Endothelial cell (in vitro differentiated cells): ENCODE measurements around the gene MEIG1. TPM values are rescaled to one million over a fixed set of nuclear protein-coding genes. Genes with fewer than 3 reads are reported as not detected.
"Not testable (repeated sequence)": the region's sequence is repeated elsewhere in the genome, so short reads cannot be mapped to it uniquely, and the experiment has no call there.

Experiments used
- DNase-seq: peaks from one replicate; pipeline ENCODE4 v3.0.0; 2021; ENCODE audit warnings: low spot score
- H3K27ac Mint-ChIP-seq: one replicate; pipeline ENCODE4 v1.8.0; 2021; ENCODE audit warnings: mixed read lengths, inconsistent platforms; ENCODE audit not compliant: unreplicated experiment
- H3K27me3 Mint-ChIP-seq: one replicate; pipeline ENCODE4 v1.8.0; 2021; ENCODE audit warnings: mild to moderate bottlenecking, moderate library complexity, mixed read lengths, inconsistent platforms; ENCODE audit not compliant: unreplicated experiment
- H3K36me3 Mint-ChIP-seq: one replicate; pipeline ENCODE4 v1.8.0; 2021; ENCODE audit warnings: mild to moderate bottlenecking, low read depth, mixed read lengths, inconsistent platforms; ENCODE audit not compliant: unreplicated experiment
- H3K4me1 Mint-ChIP-seq: one replicate; pipeline ENCODE4 v1.8.0; 2021; ENCODE audit warnings: mild to moderate bottlenecking, mixed read lengths, inconsistent platforms; ENCODE audit not compliant: unreplicated experiment
- H3K4me3 Mint-ChIP-seq: one replicate; pipeline ENCODE4 v1.8.0; 2021; ENCODE audit warnings: mild to moderate bottlenecking, mixed read lengths, inconsistent platforms; ENCODE audit not compliant: unreplicated experiment
- H3K9me3 Mint-ChIP-seq: one replicate; pipeline ENCODE4 v1.8.0; 2021; ENCODE audit warnings: mixed read lengths, inconsistent platforms; ENCODE audit not compliant: unreplicated experiment
- CTCF ChIP-seq: fragments of 200-600 bp; sonication (generic); IDR thresholded peaks from one replicate; pipeline ENCODE4 v1.5.0; 2021; ENCODE audit warnings: antibody characterized with exemption; ENCODE audit not compliant: unreplicated experiment
- total RNA-seq: library from RNA; stranded (reverse); fragmentation: NEBNext Ultra II Directional; extraction: Animal tissue kit (Norgen Biotek cat#: 25700); gene quantifications from one replicate; pipeline ENCODE4 v1.2.1, GENCODE V29; 2021; ENCODE audit not compliant: unreplicated experiment

The MEIG1 gene
- total RNA-seq, 1 donor from 2014 or later, result 0.80 TPM

DNA sequence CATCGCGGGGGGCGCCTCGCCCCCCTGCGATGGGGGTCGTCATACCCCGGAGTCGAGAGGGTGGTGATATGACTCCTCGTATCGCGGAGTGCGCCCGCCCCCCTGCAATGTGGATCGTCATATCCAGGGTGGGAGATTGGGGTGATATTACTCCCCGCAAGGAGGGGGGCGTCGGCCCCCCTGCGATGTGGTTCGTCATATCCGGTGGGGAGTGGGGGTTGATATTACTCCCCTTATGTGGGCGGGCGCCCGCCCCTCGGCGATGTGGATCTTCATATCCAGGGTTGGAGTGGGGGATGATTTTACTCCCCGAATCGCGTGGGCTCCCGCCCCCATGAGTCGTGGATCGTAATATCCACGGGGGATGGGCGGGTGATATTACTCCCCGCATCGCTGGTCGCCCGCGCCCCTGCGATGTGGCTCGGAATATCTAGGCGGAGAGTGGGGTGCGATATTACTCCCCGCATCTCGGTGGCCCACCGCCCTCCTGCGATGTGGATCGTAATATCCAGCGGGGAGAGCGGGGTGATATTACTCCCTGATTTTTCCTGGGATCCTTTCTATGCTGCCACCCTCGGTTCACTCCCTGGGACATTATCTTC is 36.9 kb downstream of the MEIG1 start:
- Mint-ChIP-seq H3K27ac (no peak overlapping the region), H3K9me3 (no peaks in the 10 kb centered on the region), H3K4me3 (no peak overlapping the region), H3K36me3 (no peaks in the 10 kb centered on the region), H3K27me3 (peaks cover 2% of the 10 kb centered on the region), H3K4me1 (no peaks in the 10 kb centered on the region)
- TF ChIP-seq CTCF, result no peak
- DNase-seq, result no peak

DNA sequence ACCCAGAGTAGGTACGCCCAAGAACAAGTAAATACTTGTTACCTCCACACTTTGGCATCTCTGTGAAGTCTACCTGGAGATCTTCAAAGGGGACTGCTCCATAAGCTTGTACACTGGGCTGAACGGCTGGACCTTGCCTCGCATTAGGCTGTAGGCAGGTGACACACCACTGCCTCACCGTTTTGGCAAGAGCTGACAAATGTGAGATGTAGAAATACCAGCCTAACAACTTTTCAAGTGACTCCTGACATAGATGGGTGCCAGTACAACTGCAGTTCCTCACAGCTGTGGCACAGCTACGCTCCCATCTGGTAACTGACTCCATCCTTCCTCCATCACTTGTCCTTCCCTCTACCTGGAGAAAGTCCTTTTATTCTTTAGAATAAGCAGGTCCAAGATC is 54.3 kb downstream of the MEIG1 start:
- not testable (repeated sequence) for H3K27ac Mint-ChIP-seq, H3K36me3 Mint-ChIP-seq, H3K4me3 Mint-ChIP-seq, H3K9me3 Mint-ChIP-seq, DNase-seq, H3K4me1 Mint-ChIP-seq, H3K27me3 Mint-ChIP-seq

DNA sequence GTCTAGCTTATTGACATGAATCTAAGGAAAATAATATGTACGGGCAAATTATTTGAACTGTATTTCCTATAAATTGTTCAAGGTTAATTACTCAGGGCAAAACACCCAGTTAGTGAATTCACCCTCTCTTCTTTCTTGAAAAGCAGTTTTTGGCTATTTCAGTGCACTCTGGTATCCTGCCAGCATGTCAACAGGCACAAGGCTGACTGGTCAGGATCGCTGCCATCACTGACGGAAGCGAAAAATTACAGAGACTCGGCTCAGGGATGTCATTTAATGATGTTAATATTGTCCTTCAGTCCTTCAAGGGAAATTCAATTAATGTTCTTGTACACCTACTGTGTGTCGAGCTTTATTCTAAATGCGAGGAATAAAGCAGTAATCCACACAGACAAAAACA is 56.3 kb downstream of the MEIG1 start:
- DNase-seq, result no peak
- no peaks in the 10 kb centered on the region for H3K9me3 Mint-ChIP-seq
- H3K27me3 Mint-ChIP-seq, result no peaks in the 10 kb centered on the region
- H3K27ac Mint-ChIP-seq, result no peak overlapping the region
- H3K4me1 Mint-ChIP-seq, result no peaks in the 10 kb centered on the region
- no peak for TF ChIP-seq CTCF
- H3K36me3 Mint-ChIP-seq, result no peaks in the 10 kb centered on the region
- no peak overlapping the region for H3K4me3 Mint-ChIP-seq

DNA sequence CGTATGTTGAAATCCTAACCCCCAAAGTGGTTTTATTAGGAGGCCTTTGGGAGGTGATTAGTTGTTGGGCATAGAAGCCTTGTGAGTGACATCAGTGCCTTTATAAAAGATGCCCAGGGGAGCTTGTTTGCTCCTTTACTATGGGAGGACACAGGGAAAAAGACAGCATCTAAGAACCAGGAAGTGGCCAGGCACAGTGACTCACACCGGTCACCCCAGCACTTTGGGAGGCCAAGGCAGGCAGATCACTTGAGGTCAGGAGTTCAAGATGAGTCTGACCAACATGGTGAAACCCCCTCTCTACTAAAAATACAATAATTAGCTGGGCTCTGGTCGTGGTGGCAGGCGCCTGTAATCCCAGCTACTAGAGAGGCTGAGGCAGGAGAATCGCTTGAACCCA is 61.8 kb downstream of the MEIG1 start:
- DNase-seq, H3K4me1 Mint-ChIP-seq, H3K27ac Mint-ChIP-seq, H3K9me3 Mint-ChIP-seq, H3K36me3 Mint-ChIP-seq, H3K27me3 Mint-ChIP-seq, H3K4me3 Mint-ChIP-seq: not testable (repeated sequence)

Other genes with a start within 250 kb of the MEIG1 start
- 462 TPM for gene FAM107B, start 184.5 kb upstream of the MEIG1 start, total RNA-seq
- 1.9 TPM for gene CDNF, start 121.4 kb upstream of the MEIG1 start, total RNA-seq
- 14.2 TPM for gene HSPA14, start 121.1 kb upstream of the MEIG1 start, total RNA-seq
- gene MSANTD7, start 121.1 kb upstream of the MEIG1 start, total RNA-seq, result 17.9 TPM
- 15.6 TPM for gene SUV39H2, start 80.5 kb upstream of the MEIG1 start, total RNA-seq
- 5.5 TPM for gene DCLRE1C, start 5.3 kb upstream of the MEIG1 start, total RNA-seq
- gene OLAH, start 84.6 kb downstream of the MEIG1 start, total RNA-seq, result 0.54 TPM
- 0.33 TPM for gene ACBD7, start 129.4 kb downstream of the MEIG1 start, total RNA-seq
- 13.0 TPM for gene RPP38, start 138.0 kb downstream of the MEIG1 start, total RNA-seq
- 7.4 TPM for gene NMT2, start 209.3 kb downstream of the MEIG1 start, total RNA-seq